H9 (cell line): ENCODE measurements around the gene WWC1. TPM values are rescaled to one million over a fixed set of nuclear protein-coding genes. Genes with fewer than 3 reads are reported as not detected.

Experiments used
- DNase-seq: peaks from one replicate; pipeline ENCODE4 v3.0.0-alpha.2; 2017
- H2AFZ ChIP-seq: one replicate; pipeline ENCODE4 v1.6.1; 2013; ENCODE audit warnings: mild to moderate bottlenecking, low read length, control low read depth, moderate library complexity
- H2AK5ac ChIP-seq: 2 replicates; pipeline ENCODE4 v1.6.1; 2013; ENCODE audit warnings: low read length, control low read depth, mixed read lengths; ENCODE audit not compliant: insufficient read length
- H2BK120ac ChIP-seq: one replicate; pipeline ENCODE4 v1.6.1; 2013; ENCODE audit warnings: low read depth, mild to moderate bottlenecking, low read length, control low read depth, inconsistent platforms; ENCODE audit not compliant: poor library complexity, severe bottlenecking
- H2BK12ac ChIP-seq: 2 replicates; pipeline ENCODE4 v1.6.1; 2013; ENCODE audit warnings: low read length, control low read depth, mixed read lengths, low read depth; ENCODE audit not compliant: insufficient read length
- H2BK15ac ChIP-seq: 2 replicates; pipeline ENCODE4 v1.6.1; 2013; ENCODE audit warnings: low read depth, low read length, control low read depth
- H2BK20ac ChIP-seq: one replicate; pipeline ENCODE4 v1.6.1; 2013; ENCODE audit warnings: low read depth, mild to moderate bottlenecking, low read length, control low read depth, inconsistent platforms; ENCODE audit not compliant: poor library complexity, severe bottlenecking
- H2BK5ac ChIP-seq: 2 replicates; pipeline ENCODE4 v1.6.1; 2013; ENCODE audit warnings: low read length, control low read depth, mixed read lengths; ENCODE audit not compliant: insufficient read length
- H3K14ac ChIP-seq: 2 replicates; pipeline ENCODE4 v1.6.1; 2013; ENCODE audit warnings: low read length, control low read depth; ENCODE audit not compliant: insufficient read depth
- H3K18ac ChIP-seq: 2 replicates; pipeline ENCODE4 v1.6.1; 2013; ENCODE audit warnings: low read depth, mild to moderate bottlenecking, mixed read lengths, low read length, control low read depth; ENCODE audit not compliant: insufficient read length
- H3K23ac ChIP-seq: 2 replicates; pipeline ENCODE4 v1.6.1; 2013; ENCODE audit warnings: low read length, control low read depth, mixed read lengths, low read depth; ENCODE audit not compliant: insufficient read length
- H3K23me2 ChIP-seq: 2 replicates; pipeline ENCODE4 v1.6.1; 2013; ENCODE audit warnings: low read depth, mild to moderate bottlenecking, mixed read lengths, low read length, control low read depth; ENCODE audit not compliant: insufficient read length, poor library complexity, severe bottlenecking
- H3K27ac ChIP-seq: 2 replicates; pipeline ENCODE4 v1.5.1; 2013; ENCODE audit warnings: low read length, control low read depth, mixed read lengths, low read depth; ENCODE audit not compliant: insufficient read length
- H3K27me3 ChIP-seq: 2 replicates; pipeline ENCODE4 v1.6.1; 2013; ENCODE audit warnings: low read length, control low read depth, inconsistent platforms; ENCODE audit not compliant: insufficient read depth
- H3K4ac ChIP-seq: 2 replicates; pipeline ENCODE4 v1.6.1; 2013; ENCODE audit warnings: low read depth, mild to moderate bottlenecking, control low read depth, inconsistent platforms, low read length, moderate library complexity
- H3K4me1 ChIP-seq: 2 replicates; pipeline ENCODE4 v1.6.1; 2013; ENCODE audit warnings: low read length, control low read depth, inconsistent platforms; ENCODE audit not compliant: insufficient read depth
- H3K4me2 ChIP-seq: 2 replicates; pipeline ENCODE4 v1.6.1; 2013; ENCODE audit warnings: low read length, control low read depth, mixed read lengths; ENCODE audit not compliant: insufficient read length, insufficient read depth
- H3K56ac ChIP-seq: 2 replicates; pipeline ENCODE4 v1.6.1; 2013; ENCODE audit warnings: low read depth, mild to moderate bottlenecking, mixed read lengths, low read length, control low read depth; ENCODE audit not compliant: insufficient read length
- H3K79me1 ChIP-seq: 2 replicates; pipeline ENCODE4 v1.6.1; 2013; ENCODE audit warnings: low read depth, mild to moderate bottlenecking, moderate library complexity, low read length, control low read depth, inconsistent platforms; ENCODE audit not compliant: insufficient read depth, poor library complexity, severe bottlenecking
- H3K79me2 ChIP-seq: 2 replicates; pipeline ENCODE4 v1.6.1; 2013; ENCODE audit warnings: low read length, control low read depth, inconsistent platforms; ENCODE audit not compliant: insufficient read depth
- H3K9ac ChIP-seq: 2 replicates; pipeline ENCODE4 v1.6.1; 2013; ENCODE audit warnings: low read length, control low read depth, mixed read lengths; ENCODE audit not compliant: insufficient read length; ENCODE audit errors: extremely low read depth
- H3K9me3 ChIP-seq: one replicate; pipeline ENCODE4 v1.6.1; 2013; ENCODE audit warnings: low read depth, low read length, inconsistent platforms; ENCODE audit not compliant: control insufficient read depth
- H3T11ph ChIP-seq: one replicate; pipeline ENCODE4 v1.6.1; 2013; ENCODE audit warnings: mild to moderate bottlenecking, low read length, control low read depth, inconsistent platforms
- H4K20me1 ChIP-seq: one replicate; pipeline ENCODE4 v1.6.1; 2013; ENCODE audit not compliant: control insufficient read depth, insufficient read length, insufficient read depth
- H4K5ac ChIP-seq: 2 replicates; pipeline ENCODE4 v1.6.1; 2013; ENCODE audit warnings: low read depth, mild to moderate bottlenecking, mixed read lengths, low read length, control low read depth; ENCODE audit not compliant: insufficient read length
- H4K8ac ChIP-seq: replicated peaks from 2 replicates; pipeline ENCODE4 v1.6.1; 2013; ENCODE audit warnings: low read length, control low read depth, mixed read lengths, low read depth; ENCODE audit not compliant: insufficient read length
- H4K91ac ChIP-seq: 2 replicates; pipeline ENCODE4 v1.6.1; 2013; ENCODE audit warnings: low read depth, mild to moderate bottlenecking, moderate library complexity, mixed read lengths, low read length, control low read depth; ENCODE audit not compliant: insufficient read length
- H3K27ac Mint-ChIP-seq, 3 experiments: 2 replicates in 2 of 3; 3 replicates in 1 of 3; pipeline ENCODE4 v1.8.0; 2020 to 2021; ENCODE audit warnings: mixed read lengths in 3 of 3, mild to moderate bottlenecking in 1 of 3, moderate library complexity in 1 of 3
- H3K27me3 Mint-ChIP-seq: 2 replicates; pipeline ENCODE4 v1.8.0; 2021; ENCODE audit warnings: low read depth, mild to moderate bottlenecking, moderate library complexity, mixed read lengths
- H3K36me3 Mint-ChIP-seq, 3 experiments: 2 replicates in 2 of 3; 3 replicates in 1 of 3; pipeline ENCODE4 v1.8.0; 2020 to 2021; ENCODE audit warnings: low read depth in 3 of 3, mixed read lengths in 3 of 3; ENCODE audit not compliant: insufficient read depth in 1 of 3
- H3K4me1 Mint-ChIP-seq, 2 experiments: 2 replicates each; pipeline ENCODE4 v1.8.0; 2020; ENCODE audit warnings: mixed read lengths in 2 of 2
- H3K4me3 Mint-ChIP-seq, 2 experiments: 2 replicates in 1 of 2; 3 replicates in 1 of 2; pipeline ENCODE4 v1.8.0; 2020 to 2021; ENCODE audit warnings: mild to moderate bottlenecking in 2 of 2, mixed read lengths in 2 of 2, moderate library complexity in 1 of 2
- H3K9me3 Mint-ChIP-seq, 2 experiments: 2 replicates in 1 of 2; 3 replicates in 1 of 2; pipeline ENCODE4 v1.8.0; 2020; ENCODE audit warnings: mild to moderate bottlenecking in 2 of 2, mixed read lengths in 2 of 2, moderate library complexity in 1 of 2
- CTCF ChIP-seq: fragments of 200-600 bp; sonication (generic); conservative IDR thresholded peaks from 3 replicates; pipeline ENCODE4 v1.8.0; 2021; ENCODE audit warnings: antibody characterized with exemption, mild to moderate bottlenecking
- WGBS: extraction: QIAGEN DNeasy Blood & Tissue Kit; methylation state at CpG from one replicate; pipeline ENCODE4 v1.1.7; 2013; ENCODE audit warnings: missing lambda C conversion rate, low lambda C conversion rate, mixed read lengths; ENCODE audit not compliant: insufficient read length; ENCODE audit errors: extremely low coverage; 5-methylcytosine and 5-hydroxymethylcytosine counted together
- total RNA-seq: library from RNA; stranded (reverse); gene quantifications from 2 replicates; pipeline ENCODE4 v1.2.1, GENCODE V29; 2021

WWC1 gene
- total RNA-seq, 1 experiment from 2014 or later = 28.2 TPM

DNA sequence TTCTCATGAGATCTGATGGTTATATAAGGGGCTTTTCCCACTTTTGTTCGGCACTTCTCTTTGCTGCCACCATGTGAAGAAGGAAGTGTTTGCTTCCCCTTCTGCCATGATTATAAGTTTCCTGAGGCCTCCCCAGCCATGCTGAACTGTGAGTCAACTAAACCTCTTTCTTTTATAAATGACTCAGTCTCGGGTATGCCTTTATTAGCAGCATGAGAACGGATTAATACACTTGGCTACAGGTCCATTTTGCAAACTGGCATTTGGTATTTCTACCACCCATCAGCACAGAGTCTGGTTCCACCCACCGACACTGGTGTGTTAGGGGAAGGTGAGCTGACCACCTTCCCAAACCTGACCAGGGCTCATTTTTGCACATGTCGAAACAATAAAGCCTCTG lies 146.9 kb downstream of the WWC1 start:
- H4K8ac ChIP-seq = no peak overlapping the region
- H2BK20ac ChIP-seq = no peak overlapping the region
- H3K79me2 ChIP-seq = no peaks in the 10 kb centered on the region
- H2BK12ac ChIP-seq = no peak overlapping the region
- no peak overlapping the region for H3T11ph ChIP-seq
- no peak overlapping the region for H3K56ac ChIP-seq
- H2AK5ac ChIP-seq = no peak overlapping the region
- H3K27ac ChIP-seq = no peak overlapping the region
- no peak overlapping the region for H4K91ac ChIP-seq
- H3K4me3 Mint-ChIP-seq = no peak overlapping the region
- no peak for TF ChIP-seq CTCF
- peak overlapping the region in 1 of 3 experiments; percentile 44; a peak in 1 of 7 replicates for H3K27ac Mint-ChIP-seq
- no peak overlapping the region for H3K4me2 ChIP-seq
- H2BK15ac ChIP-seq = no peak overlapping the region
- no peak overlapping the region for H2AFZ ChIP-seq
- no peak overlapping the region for H3K18ac ChIP-seq
- no CpG with 5 or more reads among the region's 5 CpGs for WGBS
- no peak overlapping the region for H4K5ac ChIP-seq
- H3K36me3 Mint-ChIP-seq = peaks cover 24 to 46% (median 37%) of the 10 kb centered on the region in 3 experiments
- no peaks in the 10 kb centered on the region for H3K23me2 ChIP-seq
- no peaks in the 10 kb centered on the region for H3K9me3 Mint-ChIP-seq
- no peaks in the 10 kb centered on the region for H3K4me1 ChIP-seq
- no peaks in the 10 kb centered on the region for H4K20me1 ChIP-seq
- no peaks in the 10 kb centered on the region for H3K27me3 ChIP-seq
- no peak overlapping the region for H3K23ac ChIP-seq
- H3K14ac ChIP-seq = no peak overlapping the region
- H2BK5ac ChIP-seq = no peak overlapping the region
- no peaks in the 10 kb centered on the region for H3K79me1 ChIP-seq
- H3K4me1 Mint-ChIP-seq = peaks cover 13% of the 10 kb centered on the region in 2 experiments
- H2BK120ac ChIP-seq = no peak overlapping the region
- no peaks in the 10 kb centered on the region for H3K27me3 Mint-ChIP-seq
- no peak overlapping the region for H3K9ac ChIP-seq
- DNase-seq = no peak
- H3K9me3 ChIP-seq = no peaks in the 10 kb centered on the region
- H3K4ac ChIP-seq = no peak overlapping the region
